Mucosa of descending colon (tissue), 3 donors: ENCODE results near the gene GRIK5. TPM values are rescaled to one million over a fixed set of nuclear protein-coding genes. Genes with fewer than 3 reads are reported as not detected.

ENCODE experiments used
- ATAC-seq: fragments of 200-7000 bp; cut with Tn5 transposase; one replicate; pipeline ENCODE4 v1.9.1; 2020; ENCODE audit warnings: mild to moderate bottlenecking, moderate library complexity
- DNase-seq, 3 donors: peaks; one replicate each; pipeline ENCODE4 v3.0.0-alpha.2; 2020
- H3K36me3 ChIP-seq: fragments of 200-600 bp; one replicate; pipeline ENCODE4 v1.8.0; 2021; ENCODE audit warnings: low read depth, mild to moderate bottlenecking
- H3K4me1 ChIP-seq: fragments of 200-600 bp; one replicate; pipeline ENCODE4 v1.8.0; 2021; ENCODE audit warnings: low read depth, mild to moderate bottlenecking
- H3K4me3 ChIP-seq: fragments of 200-600 bp; one replicate; pipeline ENCODE4 v1.8.0; 2021; ENCODE audit warnings: mild to moderate bottlenecking
- H3K9me3 ChIP-seq: fragments of 200-600 bp; one replicate; pipeline ENCODE4 v1.8.0; 2021; ENCODE audit warnings: mild to moderate bottlenecking
- CTCF ChIP-seq: fragments of 200-600 bp; IDR thresholded peaks from one replicate; pipeline ENCODE4 v1.8.0; 2022; ENCODE audit warnings: antibody characterized with exemption, mild to moderate bottlenecking
- intact Hi-C, 2 donors: fragments of 100-400 bp; cut with DNase I in 1 of 2; cut with micrococcal nuclease in 1 of 2; formaldehyde crosslinking; loops; one replicate each; pipeline versions ENCODE4 v1.11.0 to v1.11.1; 2022; cut with DNase I, micrococcal nuclease
- total RNA-seq, 3 donors: library from RNA; stranded (reverse); fragmentation: NEBNext Ultra II Directional in 2 of 3; extraction: Animal tissue kit (Norgen Biotek cat#: 25700) in 2 of 3; gene quantifications; one replicate each; pipeline versions ENCODE4 v1.2.1 to v1.2.4, GENCODE V29; 2021 to 2023
- donor health status: DM: no; HTN: no; CAD: no; lungs with moderate emphysema.
- donor health status: DM: no; HTN: no; CAD: no.
- donor health status: DM: no; HTN: yes; CAD: no.

GRIK5 gene
- total RNA-seq, 3 donors from 2014 or later, result 0.67 to 25.8 (median 2.0) TPM

GRCh38 chr19:41998246-41999020 is 71.6 kb downstream of the GRIK5 start:
- DNase-seq (peak; percentile 29 to 52 (median 46)), ATAC-seq (peak; percentile 27)
- Histone ChIP-seq H3K4me3 (no peak overlapping the region), H3K36me3 (no peaks in the 10 kb centered on the region), H3K9me3 (no peaks in the 10 kb centered on the region), H3K4me1 (peaks cover 6% of the 10 kb centered on the region)
- TF ChIP-seq CTCF, result peak; percentile 48
- intact Hi-C loops, result no loop called here

GRCh38 chr19:41997851-41998229 is 72.2 kb downstream of the GRIK5 start:
- intact Hi-C loops, result no loop called here
- Histone ChIP-seq H3K4me1 (peaks cover 6% of the 10 kb centered on the region), H3K36me3 (no peaks in the 10 kb centered on the region), H3K4me3 (no peak overlapping the region), H3K9me3 (no peaks in the 10 kb centered on the region)
- ATAC-seq (no peak), DNase-seq (peak in 1 of 3 donors; percentile 19)
- TF ChIP-seq CTCF, result no peak

- peak; percentile 65 for ATAC-seq
- Histone ChIP-seq H3K4me3 (no peak overlapping the region), H3K9me3 (no peaks in the 10 kb centered on the region), H3K36me3 (no peaks in the 10 kb centered on the region), H3K4me1 (peaks cover 6% of the 10 kb centered on the region)
- intact Hi-C loops, result no loop called here
- peak; percentile 53 to 62 (median 59) for DNase-seq
- no peak for TF ChIP-seq CTCF
Observed at GRCh38 chr19:41997121-41997850, 72.7 kb downstream of the GRIK5 start.

- Histone ChIP-seq H3K4me1 (peaks cover 6% of the 10 kb centered on the region), H3K9me3 (no peaks in the 10 kb centered on the region), H3K36me3 (no peaks in the 10 kb centered on the region), H3K4me3 (no peak overlapping the region)
- intact Hi-C loops, result no loop called here
- ATAC-seq (no peak), DNase-seq (peak in 1 of 3 donors; percentile 15)
- no peak for TF ChIP-seq CTCF
Observed at GRCh38 chr19:41995959-41996797, 73.8 kb downstream of the GRIK5 start.
